Measurements from ENCODE around the gene BLOC1S5.

BLOC1S5 gene, protein sequence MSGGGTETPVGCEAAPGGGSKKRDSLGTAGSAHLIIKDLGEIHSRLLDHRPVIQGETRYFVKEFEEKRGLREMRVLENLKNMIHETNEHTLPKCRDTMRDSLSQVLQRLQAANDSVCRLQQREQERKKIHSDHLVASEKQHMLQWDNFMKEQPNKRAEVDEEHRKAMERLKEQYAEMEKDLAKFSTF

GRCh38 chr6:8063761-8064637, at the start of gene BLOC1S5:
TSS of gene BLOC1S5 (minus strand) at chr6:8064389. CDS start at chr6:8064376, 13 bp downstream.
- DNase-seq, result peak; percentile 96

GRCh38 chr6:8113131-8113654, 49.0 kb upstream of the BLOC1S5 start:
- DNase-seq, result no peak

DNA sequence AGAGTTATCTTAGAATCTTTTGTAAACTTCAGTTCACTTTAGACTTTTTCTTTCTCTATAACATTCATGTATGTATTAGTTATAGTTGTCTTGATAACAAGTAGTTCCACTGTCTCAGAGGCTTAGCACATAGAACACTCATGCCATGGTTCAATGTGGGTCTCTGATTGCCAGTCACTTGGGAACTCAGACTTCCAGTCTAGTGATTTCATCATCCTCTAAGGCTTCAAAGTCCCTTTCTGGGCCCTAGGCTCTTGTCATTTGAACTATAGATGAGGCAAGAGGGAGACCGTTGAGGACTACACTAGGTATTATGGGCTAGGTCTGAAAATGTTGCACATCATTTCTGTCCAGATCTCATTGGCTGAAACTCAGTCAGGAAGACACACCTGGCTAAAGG, 46.5 kb upstream of the BLOC1S5 start:
- DNase-seq, result no peak

DNA sequence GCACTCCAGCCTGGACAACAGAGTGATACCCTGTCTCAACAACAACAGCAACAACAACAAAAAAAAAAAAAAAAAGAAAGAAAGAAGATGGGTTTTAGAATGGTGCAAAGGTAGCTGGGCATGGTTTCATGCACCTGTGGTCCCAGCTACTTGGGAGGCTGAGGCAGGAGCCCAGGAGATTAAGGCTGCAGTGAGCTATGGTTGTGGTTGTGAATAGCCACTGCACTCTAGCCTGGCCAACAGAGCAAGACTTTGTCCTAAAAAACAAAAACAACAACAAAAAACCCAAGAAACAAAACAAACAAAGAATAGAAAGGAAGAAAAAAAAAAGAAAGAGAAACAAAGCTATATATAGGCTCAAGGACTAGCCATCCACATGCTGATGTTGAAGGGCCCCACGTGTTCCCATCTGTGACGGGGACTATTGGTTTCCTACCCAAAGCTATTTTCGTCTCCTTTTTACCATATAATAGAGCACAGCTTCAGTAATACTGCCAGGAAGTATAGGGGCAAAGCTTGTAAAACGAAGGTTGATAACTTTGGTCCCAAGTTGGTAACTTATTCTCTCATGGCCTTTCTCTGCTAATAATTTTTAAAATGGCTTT, 46.0 kb upstream of the BLOC1S5 start:
- no peak for DNase-seq

DNA sequence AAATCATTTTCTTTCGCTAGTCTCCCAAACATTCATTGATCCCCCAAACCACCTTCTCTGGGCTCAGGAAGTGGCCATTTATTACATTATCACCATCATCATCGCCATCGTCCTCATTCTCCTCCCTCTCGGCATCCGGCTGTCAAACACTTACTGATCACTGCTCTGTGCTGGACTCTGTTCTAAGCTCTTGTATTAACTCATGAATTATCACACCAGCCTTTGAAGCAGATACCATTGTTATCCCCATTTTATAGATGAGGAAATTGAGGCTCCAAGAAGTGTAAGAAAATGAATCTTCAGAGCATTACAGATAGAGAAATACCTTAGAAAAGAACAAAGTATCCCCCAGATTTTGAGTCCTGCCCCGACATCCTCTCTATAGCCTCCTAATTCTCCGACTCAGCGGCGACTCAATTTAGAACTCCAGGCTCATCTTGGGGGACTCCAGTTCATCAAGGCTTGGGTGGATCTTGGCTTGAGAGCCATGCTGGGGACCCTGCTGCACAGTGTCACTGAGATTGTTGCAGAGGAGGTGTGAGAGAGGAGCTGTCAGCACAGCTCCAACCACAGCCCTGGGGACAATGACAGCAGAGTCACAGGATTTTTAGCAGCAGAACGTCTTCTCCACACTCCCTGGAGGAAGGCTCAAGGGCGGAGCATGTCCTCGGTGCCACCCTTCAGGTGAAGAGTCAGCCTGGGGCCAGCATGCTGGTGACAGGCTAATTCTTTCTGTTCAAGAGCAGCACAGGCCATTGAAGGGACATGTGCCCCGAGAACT, 44.8 kb upstream of the BLOC1S5 start:
- no peak for DNase-seq

DNA sequence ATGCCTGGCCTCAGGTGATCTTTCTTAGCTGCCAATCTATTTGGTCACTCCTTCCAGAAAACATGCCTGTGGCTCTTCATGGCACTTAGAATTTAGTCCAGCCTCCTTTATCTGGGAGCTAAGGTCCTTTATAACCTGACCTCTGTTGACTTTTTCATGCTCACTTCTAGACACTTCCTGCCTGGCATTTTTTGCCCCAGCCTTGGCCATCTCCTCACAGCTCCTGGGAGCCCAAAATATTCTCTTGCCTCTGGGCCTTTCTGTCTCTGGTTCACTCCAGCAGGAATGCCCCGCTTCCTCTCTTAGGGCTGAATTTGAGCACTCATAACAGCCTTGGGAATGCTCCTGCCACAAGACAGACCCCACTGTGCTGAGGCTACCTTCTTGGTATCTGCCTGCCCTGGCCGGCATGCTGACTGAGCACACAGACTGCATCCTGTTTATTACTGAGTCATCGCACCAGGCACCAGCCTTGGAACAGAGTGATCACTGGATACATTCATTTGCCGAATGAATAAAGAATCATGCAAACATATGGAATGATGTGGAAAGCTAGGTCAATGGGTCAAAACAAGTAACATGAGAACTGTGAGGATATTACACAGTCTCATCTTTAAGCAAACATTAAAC, 44.0 kb upstream of the BLOC1S5 start:
- no peak for DNase-seq

DNA sequence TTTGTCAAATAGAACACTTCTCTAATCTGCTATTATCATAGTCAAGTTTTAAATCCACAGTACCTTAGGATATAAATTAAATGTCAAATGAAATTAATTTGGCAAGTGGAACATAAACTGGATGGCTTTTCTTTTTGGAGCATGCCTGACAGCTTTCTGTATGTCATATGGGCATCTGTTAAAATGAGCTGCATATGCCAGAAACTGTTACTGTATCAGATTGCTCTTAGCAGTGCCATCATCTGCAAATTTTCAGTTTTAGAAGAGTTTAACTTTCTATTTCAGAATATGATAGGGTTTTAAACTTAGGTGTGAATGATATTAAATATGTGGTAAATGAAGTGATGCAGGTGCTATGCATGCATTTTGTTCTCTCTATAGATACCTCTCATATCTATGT, 41.6 kb upstream of the BLOC1S5 start:
- DNase-seq, result no peak

GRCh38 chr6:8103726-8104125, 39.5 kb upstream of the BLOC1S5 start:
- DNase-seq, result no peak

DNA sequence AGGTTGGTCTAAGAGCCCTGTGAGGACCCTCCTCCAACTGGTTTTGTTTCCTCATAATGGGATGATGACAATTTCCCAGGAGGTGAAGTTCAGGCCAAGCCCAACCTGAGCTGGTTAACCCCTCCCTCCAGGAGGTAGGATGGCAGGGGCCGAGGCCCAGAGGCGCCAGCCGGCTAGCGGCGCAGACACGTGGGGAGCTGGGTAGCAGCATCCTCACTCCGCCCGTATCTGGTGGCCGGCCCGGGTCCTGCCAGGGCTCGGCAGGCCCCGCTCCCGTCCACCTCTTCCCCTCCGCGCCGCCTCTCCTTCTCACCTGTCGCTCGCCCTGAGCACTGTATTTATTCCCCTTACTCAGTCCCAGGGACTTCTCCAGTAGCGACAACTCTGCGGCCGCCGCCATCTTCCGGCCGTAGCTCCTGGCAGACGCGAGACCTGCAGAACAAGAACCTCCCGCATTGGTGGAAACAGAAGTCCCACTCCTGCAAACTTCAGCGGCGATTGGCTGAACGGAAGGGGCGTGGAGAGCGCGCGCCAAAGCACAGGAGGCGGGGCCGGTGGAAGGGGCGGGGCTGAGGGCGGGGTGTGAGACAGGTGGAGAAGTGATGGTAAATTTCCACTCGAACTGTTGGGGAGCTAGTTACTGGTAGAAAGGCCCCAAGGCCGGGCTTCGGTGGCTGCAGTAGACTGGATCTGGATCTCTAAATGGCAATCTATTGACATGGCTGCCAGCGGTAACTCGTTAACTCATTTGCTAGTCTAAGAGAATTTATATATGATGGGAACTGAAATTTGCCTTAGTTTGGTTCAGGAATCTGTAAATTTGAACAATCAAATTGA, 38.2 kb upstream of the BLOC1S5 start, which contains the start of gene EEF1E1:
EEF1E1 (minus strand) TSS at position 427 of the 837 bp plus-strand sequence; CDS start at position 400, 27 bp downstream.
- peak; percentile 88 for DNase-seq

DNA sequence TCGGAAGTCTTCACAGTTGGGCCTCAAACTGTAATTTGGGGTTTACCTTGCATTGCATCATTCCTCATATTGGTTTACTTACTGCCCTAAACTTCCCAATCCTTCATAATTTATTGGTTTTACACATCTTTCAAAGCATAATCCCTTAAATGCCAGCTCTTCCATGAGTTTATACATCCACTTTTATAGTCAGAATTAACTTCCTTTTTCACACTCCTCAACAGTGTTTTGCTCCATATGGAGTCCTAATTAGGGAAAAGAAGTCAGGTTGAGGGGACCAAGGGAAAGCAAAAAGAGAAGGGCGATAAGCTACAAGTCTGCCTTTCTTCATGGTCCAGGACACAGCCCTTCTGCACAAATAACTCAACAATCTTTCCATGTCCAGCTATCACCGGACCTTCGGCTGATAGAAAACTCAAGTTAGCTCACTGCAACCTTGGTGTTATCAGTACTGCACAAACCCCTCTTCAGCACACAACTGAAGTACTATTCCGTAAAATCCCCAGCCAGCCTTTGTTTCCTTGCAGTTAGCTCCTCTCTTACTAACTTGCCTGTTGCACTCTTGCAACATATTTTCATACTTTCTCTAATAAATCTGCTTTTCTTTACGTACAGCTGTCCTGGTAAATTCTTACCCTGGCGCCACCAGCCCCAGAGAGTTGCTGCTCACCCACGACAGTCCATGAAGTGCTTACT, 36.1 kb upstream of the BLOC1S5 start:
- no peak for DNase-seq

DNA sequence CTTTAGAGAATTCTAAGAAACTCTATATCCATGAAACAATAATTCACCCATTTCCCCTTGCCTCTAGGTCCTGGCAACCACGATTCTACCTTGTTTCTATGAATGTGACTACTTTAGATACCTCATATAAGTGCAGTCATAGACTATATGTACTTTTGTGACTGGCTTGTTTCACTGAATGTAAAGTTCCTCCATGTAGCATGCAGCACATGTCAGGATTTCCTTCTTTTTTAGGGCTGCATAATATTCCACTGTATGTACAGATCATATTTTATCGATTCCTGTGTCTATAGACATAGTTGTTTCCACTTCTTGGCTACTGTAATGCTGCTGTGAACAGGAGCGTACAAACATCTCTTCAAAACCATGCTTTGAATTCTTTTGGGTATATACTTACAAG, 26.5 kb upstream of the BLOC1S5 start:
- DNase-seq, result no peak

- DNase-seq, result no peak
Measured at GRCh38 chr6:8088886-8089285, 24.7 kb upstream of the BLOC1S5 start.

- no peak for DNase-seq
Measured at GRCh38 chr6:8087870-8088754, 23.9 kb upstream of the BLOC1S5 start.

DNA sequence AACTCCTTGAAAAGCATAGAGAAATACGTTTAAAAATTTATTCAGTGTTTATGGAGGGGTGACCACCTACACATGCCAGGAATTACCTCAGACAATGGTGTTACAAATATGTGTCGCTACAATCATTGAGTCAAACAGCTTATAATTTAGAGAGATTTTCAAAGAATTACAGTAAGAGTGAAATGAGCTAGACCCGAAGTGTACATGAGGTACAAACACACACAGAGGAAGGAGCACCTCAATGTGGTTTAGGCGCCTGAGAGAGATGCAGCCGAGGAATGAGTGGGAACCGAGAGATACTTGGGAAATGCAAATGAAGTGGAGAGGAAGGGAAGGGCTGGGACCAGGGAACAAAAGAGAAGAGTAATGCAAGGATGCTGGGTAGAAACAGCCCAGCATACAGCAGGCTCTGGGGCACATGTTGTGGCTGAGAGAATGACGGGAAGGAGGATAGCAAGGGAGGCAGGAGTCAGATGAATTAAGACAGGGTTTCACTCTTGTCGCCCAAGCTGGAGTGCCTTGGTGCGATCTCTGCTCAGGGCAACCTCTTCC, 22.6 kb upstream of the BLOC1S5 start:
- no peak for DNase-seq

- DNase-seq, result no peak
Measured at GRCh38 chr6:8085053-8085511, 20.9 kb upstream of the BLOC1S5 start.

DNA sequence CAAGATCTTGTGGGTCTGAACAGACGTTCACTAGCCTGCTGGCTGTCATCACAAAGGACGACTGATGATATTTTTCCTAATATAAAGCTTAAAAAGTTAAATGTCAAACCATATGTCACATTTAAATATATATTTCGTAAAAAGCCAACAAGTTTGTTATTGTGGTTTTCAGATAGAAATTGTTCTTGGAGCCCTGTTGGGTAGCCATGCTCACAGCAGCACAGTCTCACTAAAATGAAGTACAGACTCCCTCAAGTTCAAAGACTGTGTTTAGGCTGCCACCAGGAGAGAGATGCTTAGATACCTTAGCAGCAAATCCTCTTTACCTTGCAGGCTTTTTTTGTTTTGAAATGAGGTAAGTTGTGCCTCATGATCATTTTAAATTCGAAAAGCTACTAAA, 20.4 kb upstream of the BLOC1S5 start:
- no peak for DNase-seq

- no peak for DNase-seq
Measured at GRCh38 chr6:8082954-8083858, 19.0 kb upstream of the BLOC1S5 start.

DNA sequence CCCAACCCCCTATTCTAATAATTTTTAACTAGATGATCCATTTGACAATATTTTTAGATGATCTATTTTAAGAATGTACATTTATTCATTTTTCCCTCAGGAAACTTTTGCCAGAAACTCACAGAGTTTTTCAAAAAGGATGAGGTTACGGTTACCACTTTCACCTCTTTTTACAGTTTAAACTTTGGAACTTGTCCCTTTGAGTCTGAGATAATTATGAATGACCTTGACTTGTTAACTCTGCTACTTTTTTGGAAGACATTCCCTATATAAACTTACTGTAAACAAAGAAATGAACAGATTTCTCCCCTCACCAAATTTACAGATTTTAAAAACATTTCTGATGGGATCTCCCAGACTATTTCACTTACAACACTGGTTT, 18.4 kb upstream of the BLOC1S5 start:
- DNase-seq, result no peak

Measured in activated CD4-positive, CD25-positive, alpha-beta regulatory T cell treated with anti-CD3 and anti-CD28 coated beads, Interleukin-2, amount 50 U/mL, for 72 hours (primary cell).